ENCODE data around the gene ECT2L. TPM values are rescaled to one million over a fixed set of nuclear protein-coding genes. Genes with fewer than 3 reads are reported as not detected.

Gene ECT2L
- polyA plus RNA-seq, 2 of the 4 experiments (the other 2 are of a cell fraction) = 0.01 TPM; not detected in 1

- no peak for TF ChIP-seq REST (IDR thresholded peaks at IDR 0.05)
- no peak for TF ChIP-seq CHD2 (IDR thresholded peaks at IDR 0.05; ENCODE audit: low read length, partially characterized antibody)
- no peak for TF ChIP-seq HOXB5 (CRISPR knock-in tag; IDR thresholded peaks at IDR 0.05)
- no peak for TF ChIP-seq CTCF (IDR thresholded peaks at IDR 0.05)
- TF ChIP-seq GATA3 (IDR thresholded peaks at IDR 0.05; ENCODE audit: borderline replicate concordance) = no peak
Measured at GRCh38 chr6:138864343-138864890, 68.5 kb downstream of the ECT2L start (continued).

- 72% methylated on average over 6 of the region's 6 CpGs for WGBS (ENCODE audit: missing lambda C conversion rate)
- CTCF ChIA-PET = interaction anchor here (0.5 kb wide), 1 partner anchor 27 kb away, joined by 4 read pairs; no protein-coding TSS in a partner anchor
- H3K4me3 ChIP-seq = no peak overlapping the region
Measured at GRCh38 chr6:138865480-138866109, 69.7 kb downstream of the ECT2L start.

GRCh38 chr6:138868181-138868580 lies 72.3 kb downstream of the ECT2L start:
- DNase-seq (ENCODE audit: low read depth in 1 of 2, low spot score in 1 of 2) (no peak), ATAC-seq (no peak), FAIRE-seq (no peak)
- ChIA-PET POLR2A (no interaction called here), CTCF (interaction anchor here (0.6 kb wide), 1 partner anchor 22 kb away, joined by 3 read pairs; no protein-coding TSS in a partner anchor)
- H3K4me2 ChIP-seq = no peak overlapping the region
- H3K4me3 ChIP-seq = no peak overlapping the region
- H3K27ac ChIP-seq = no peak overlapping the region
- no peaks in the 10 kb centered on the region for H3K4me1 ChIP-seq
- TF ChIP-seq POLR2A (IDR thresholded peaks at IDR 0.05; ENCODE audit: low read length) (no peak), BCL3 (IDR thresholded peaks at IDR 0.05) (no peak), CBX2 (IDR thresholded peaks at IDR 0.05; ENCODE audit: borderline replicate concordance, low read depth) (no peak), ZNF302 (CRISPR knock-in tag; IDR thresholded peaks at IDR 0.05) (no peak), E2F6 (IDR thresholded peaks at IDR 0.05; ENCODE audit: borderline replicate concordance, low read depth) (no peak), ELK1 (IDR thresholded peaks at IDR 0.05; ENCODE audit: low read depth, low read length) (no peak), PBX3 (IDR thresholded peaks at IDR 0.05) (no peak), GATA3 (IDR thresholded peaks at IDR 0.05; ENCODE audit: borderline replicate concordance) (no peak), HMGXB4 (CRISPR knock-in tag; IDR thresholded peaks at IDR 0.05; ENCODE audit: borderline replicate concordance) (no peak), RARB (CRISPR knock-in tag; IDR thresholded peaks at IDR 0.05) (no peak), KDM5A (IDR thresholded peaks at IDR 0.05) (no peak), MAFK (IDR thresholded peaks at IDR 0.05; ENCODE audit: partially characterized antibody) (no peak), TFCP2L1 (CRISPR knock-in tag; IDR thresholded peaks at IDR 0.05) (no peak)
- H3K9me3 ChIP-seq = no peaks in the 10 kb centered on the region

More at GRCh38 chr6:138865480-138866109, 69.7 kb downstream of the ECT2L start:
- Histone ChIP-seq H3K9me3 (no peaks in the 10 kb centered on the region), H3K4me1 (no peaks in the 10 kb centered on the region), H3K27ac (no peak overlapping the region), H3K4me2 (no peak overlapping the region)
- DNase-seq (ENCODE audit: low read depth in 1 of 2, low spot score in 1 of 2) (no peak), FAIRE-seq (no peak), ATAC-seq (no peak)
- POLR2A ChIA-PET = no interaction called here
- no peak for TF ChIP-seq FOSB (CRISPR knock-in tag; IDR thresholded peaks at IDR 0.05)
- TF ChIP-seq HOXB13 (CRISPR knock-in tag; IDR thresholded peaks at IDR 0.05; ENCODE audit: low read depth) = no peak
- TF ChIP-seq RCOR1 (IDR thresholded peaks at IDR 0.05; ENCODE audit: low read depth, low read length) = no peak
- TF ChIP-seq HOXA7 (CRISPR knock-in tag; IDR thresholded peaks at IDR 0.05) = no peak
- TF ChIP-seq CHD2 (IDR thresholded peaks at IDR 0.05; ENCODE audit: low read length, partially characterized antibody) = no peak

Measured in A549 (cell line).